Measurements from ENCODE around the gene MAGEA3. TPM values are rescaled to one million over a fixed set of nuclear protein-coding genes. Genes with fewer than 3 reads are reported as not detected.
"Not testable (repeated sequence)": the region's sequence is repeated elsewhere in the genome, so short reads cannot be mapped to it uniquely, and the experiment has no call there.

MAGEA3 gene
- polyA plus RNA-seq, 3 donors from 2014 or later = not detected

DNA sequence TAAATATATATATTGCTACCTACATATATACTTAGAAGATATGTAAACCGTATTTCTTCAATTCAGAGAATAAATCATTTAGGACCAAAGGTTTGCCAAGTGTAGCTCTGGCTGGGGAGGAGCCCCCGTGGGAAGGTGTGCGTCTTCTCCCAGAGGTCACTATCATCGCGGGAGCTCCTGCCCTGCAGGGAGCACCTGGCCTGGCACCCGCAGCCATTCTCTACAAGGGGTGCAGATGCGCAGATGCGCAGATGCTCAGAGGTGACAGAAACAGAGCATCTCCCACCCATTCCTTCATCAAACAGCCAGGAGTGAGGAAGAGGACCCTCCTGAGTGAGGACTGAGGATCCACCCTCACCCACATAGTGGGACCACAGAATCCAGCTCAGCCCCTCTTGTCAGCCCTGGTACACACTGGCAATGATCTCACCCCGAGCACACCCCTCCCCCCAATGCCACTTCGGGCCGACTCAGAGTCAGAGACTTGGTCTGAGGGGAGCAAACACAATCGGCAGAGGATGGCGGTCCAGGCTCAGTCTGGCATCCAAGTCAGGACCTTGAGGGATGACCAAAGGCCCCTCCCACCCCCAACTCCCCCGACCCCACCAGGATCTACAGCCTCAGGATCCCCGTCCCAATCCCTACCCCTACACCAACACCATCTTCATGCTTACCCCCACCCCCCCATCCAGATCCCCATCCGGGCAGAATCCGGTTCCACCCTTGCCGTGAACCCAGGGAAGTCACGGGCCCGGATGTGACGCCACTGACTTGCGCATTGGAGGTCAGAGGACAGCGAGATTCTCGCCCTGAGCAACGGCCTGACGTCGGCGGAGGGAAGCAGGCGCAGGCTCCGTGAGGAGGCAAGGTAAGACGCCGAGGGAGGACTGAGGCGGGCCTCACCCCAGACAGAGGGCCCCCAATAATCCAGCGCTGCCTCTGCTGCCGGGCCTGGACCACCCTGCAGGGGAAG is 15.5 kb downstream of the MAGEA3 start, which contains the start of gene MAGEA2B:
MAGEA2B (plus strand) TSS at position 814 of the 973 bp plus-strand sequence. CDS start 2,479 bp downstream, outside the sequence.
- H3K9me3 Mint-ChIP-seq; H3K27me3 Mint-ChIP-seq (ENCODE audit: low read depth in 3 of 3); DNase-seq; H3K36me3 Mint-ChIP-seq; H3K27ac Mint-ChIP-seq; H3K4me3 Mint-ChIP-seq; H3K4me1 Mint-ChIP-seq: not testable (repeated sequence)

DNA sequence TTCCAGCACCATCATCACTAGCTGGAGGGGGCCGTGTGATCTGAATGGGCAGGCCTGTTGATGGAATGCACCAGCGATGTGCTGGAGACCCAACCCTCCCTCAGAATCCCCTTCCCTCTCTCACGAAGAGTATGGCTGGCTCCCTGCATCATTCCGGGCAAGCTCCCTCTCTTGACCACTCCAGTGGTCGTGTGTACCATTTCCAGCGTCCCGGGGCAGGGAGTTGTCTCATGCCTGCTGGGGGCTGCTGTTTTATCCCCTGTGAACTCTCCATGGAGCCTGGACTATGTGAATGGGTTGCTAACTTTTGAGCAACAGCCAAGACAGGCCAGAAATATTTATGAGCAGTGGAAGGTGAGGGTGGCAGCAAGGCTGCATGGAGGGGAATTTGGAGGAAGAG is 26.8 kb downstream of the MAGEA3 start:
- no peak overlapping the region for H3K4me3 Mint-ChIP-seq

DNA sequence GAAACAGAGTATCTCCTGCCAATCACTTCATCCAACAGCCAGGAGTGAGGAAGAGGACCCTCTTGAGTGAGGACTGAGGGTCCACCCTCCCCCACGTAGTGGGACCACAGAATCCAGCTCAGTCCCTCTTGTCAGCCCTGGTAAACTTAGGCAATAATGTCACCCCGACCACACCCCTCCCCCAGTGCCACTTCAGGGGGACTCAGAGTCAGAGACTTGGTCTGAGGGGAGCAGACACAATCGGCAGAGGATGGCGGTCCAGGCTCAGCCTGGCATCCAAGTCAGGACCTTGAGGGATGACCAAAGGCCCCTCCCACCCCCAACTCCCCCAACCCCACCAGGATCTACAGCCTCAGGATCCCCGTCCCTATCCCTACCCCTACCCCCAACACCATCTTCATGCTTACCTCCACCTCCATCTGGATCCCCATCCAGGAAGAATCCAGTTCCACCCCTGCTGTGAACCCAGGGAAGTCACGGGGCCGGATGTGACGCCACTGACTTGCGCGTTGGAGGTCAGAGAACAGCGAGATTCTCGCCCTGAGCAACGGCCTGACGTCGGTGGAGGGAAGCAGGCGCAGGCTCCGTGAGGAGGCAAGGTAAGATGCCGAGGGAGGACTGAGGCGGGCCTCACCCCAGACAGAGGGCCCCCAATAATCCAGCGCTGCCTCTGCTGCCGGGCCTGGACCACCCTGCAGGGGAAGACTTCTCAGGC is 34.8 kb downstream of the MAGEA3 start, which contains the start of the genes CSAG1 and MAGEA12:
CSAG1 (minus strand) TSS at position 461 of the 715 bp plus-strand sequence. CDS start 1,261 bp downstream, outside the sequence.
MAGEA12 (plus strand) TSS at position 497 of the 715 bp plus-strand sequence. CDS start 2,405 bp downstream, outside the sequence.
- no peaks in the 10 kb centered on the region for H3K4me1 Mint-ChIP-seq
- no peak within 1 kb of the TSS for H3K4me3 Mint-ChIP-seq
- H3K27ac Mint-ChIP-seq = no peak within 1 kb of the TSS
- no peak for DNase-seq
- H3K27me3 Mint-ChIP-seq (ENCODE audit: low read depth in 3 of 3) = peaks cover 2 to 3% (median 3%) of the 10 kb centered on the region in 3 donors
- no peaks in the 10 kb centered on the region for H3K9me3 Mint-ChIP-seq
- no peaks in the 10 kb centered on the region for H3K36me3 Mint-ChIP-seq

More for the DNA sequence above, 26.8 kb downstream of the MAGEA3 start:
- DNase-seq = no peak
- no peaks in the 10 kb centered on the region for H3K36me3 Mint-ChIP-seq
- H3K27ac Mint-ChIP-seq = no peak overlapping the region
- no peaks in the 10 kb centered on the region for H3K9me3 Mint-ChIP-seq
- H3K27me3 Mint-ChIP-seq (ENCODE audit: low read depth in 3 of 3) = peaks cover 0 to 16% (median 2%) of the 10 kb centered on the region in 3 donors
- no peaks in the 10 kb centered on the region for H3K4me1 Mint-ChIP-seq

DNA sequence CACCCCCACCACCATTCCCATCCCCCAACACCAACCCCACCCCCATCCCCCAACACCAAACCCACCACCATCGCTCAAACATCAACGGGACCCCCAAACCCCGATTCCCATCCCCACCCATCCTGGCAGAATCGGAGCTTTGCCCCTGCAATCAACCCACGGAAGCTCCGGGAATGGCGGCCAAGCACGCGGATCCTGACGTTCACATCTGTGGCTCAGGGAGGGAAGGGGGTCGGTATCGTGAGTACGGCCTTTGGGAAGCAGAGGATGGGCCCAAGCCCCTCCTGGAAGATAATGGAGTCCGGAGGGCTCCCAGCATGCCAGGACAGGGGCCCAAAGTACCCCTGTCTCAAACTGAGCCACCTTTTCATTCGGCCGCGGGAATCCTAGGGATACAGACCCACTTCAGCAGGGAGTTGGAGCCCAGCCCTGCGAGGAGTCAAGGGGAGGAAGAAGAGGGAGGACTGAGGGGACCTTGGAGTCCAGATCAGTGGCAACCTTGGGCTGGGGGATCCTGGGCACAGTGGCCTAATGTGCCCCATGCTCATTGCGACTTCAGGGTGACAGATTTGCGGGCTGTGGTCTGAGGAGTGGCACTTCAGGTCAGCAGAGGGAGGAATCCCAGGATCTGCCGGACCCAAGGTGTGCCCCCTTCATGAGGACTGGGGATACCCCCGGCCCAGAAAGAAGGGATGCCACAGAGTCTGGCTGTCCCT is 35.7 kb downstream of the MAGEA3 start:
- H3K4me1 Mint-ChIP-seq; H3K4me3 Mint-ChIP-seq; H3K36me3 Mint-ChIP-seq; DNase-seq; H3K9me3 Mint-ChIP-seq; H3K27ac Mint-ChIP-seq; H3K27me3 Mint-ChIP-seq (ENCODE audit: low read depth in 3 of 3): not testable (repeated sequence)

DNA sequence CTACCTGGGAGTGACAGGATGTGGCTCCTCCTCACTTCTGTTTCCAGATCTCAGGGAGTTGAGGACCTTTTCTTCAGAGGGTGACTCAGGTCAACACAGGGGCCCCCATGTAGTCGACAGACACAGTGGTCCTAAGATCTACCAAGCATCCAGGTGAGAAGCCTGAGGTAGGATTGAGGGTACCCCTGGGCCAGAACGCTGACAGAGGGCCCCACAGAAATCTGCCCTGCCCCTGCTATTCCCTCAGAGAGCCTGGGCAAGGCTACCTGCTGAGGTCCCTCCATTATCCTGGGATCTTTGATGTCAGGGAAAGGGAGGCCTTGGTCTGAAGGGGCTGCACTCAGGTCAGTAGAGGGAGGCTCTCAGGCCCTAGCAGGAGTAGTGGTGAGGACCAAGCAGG is 36.5 kb downstream of the MAGEA3 start:
- Mint-ChIP-seq H3K9me3 (no peaks in the 10 kb centered on the region), H3K27ac (no peak overlapping the region), H3K36me3 (no peaks in the 10 kb centered on the region), H3K27me3 (ENCODE audit: low read depth in 3 of 3) (peaks cover 0 to 3% (median 2%) of the 10 kb centered on the region in 3 donors), H3K4me3 (no peak overlapping the region), H3K4me1 (no peaks in the 10 kb centered on the region)
- DNase-seq = no peak

DNA sequence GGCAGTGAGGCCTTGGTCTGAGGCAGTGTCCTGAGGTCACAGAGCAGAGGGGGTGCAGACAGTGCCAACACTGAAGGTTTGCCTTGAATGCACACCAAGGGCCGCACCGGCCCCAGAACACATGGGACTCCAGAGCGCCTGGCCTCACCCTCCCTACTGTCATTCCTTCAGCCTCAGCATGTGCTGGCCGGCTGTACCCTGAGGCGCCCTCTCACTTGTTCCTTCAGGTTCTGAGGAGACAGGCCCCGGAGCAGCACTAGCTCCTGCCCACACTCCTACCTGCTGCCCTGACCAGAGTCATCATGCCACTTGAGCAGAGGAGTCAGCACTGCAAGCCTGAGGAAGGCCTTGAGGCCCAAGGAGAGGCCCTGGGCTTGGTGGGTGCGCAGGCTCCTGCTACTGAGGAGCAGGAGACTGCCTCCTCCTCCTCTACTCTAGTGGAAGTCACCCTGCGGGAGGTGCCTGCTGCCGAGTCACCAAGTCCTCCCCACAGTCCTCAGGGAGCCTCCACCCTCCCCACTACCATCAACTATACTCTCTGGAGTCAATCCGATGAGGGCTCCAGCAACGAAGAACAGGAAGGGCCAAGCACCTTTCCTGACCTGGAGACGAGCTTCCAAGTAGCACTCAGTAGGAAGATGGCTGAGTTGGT is 37.4 kb downstream of the MAGEA3 start:
- Mint-ChIP-seq H3K4me1 (no peaks in the 10 kb centered on the region), H3K4me3 (no peak overlapping the region), H3K36me3 (no peaks in the 10 kb centered on the region), H3K9me3 (no peaks in the 10 kb centered on the region), H3K27ac (no peak overlapping the region), H3K27me3 (ENCODE audit: low read depth in 3 of 3) (peaks cover 0 to 3% (median 2%) of the 10 kb centered on the region in 3 donors)
- no peak for DNase-seq

DNA sequence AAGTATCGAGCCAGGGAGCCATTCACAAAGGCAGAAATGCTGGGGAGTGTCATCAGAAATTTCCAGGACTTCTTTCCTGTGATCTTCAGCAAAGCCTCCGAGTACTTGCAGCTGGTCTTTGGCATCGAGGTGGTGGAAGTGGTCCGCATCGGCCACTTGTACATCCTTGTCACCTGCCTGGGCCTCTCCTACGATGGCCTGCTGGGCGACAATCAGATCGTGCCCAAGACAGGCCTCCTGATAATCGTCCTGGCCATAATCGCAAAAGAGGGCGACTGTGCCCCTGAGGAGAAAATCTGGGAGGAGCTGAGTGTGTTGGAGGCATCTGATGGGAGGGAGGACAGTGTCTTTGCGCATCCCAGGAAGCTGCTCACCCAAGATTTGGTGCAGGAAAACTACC is 37.9 kb downstream of the MAGEA3 start:
- not testable (repeated sequence) for H3K36me3 Mint-ChIP-seq; H3K9me3 Mint-ChIP-seq; H3K4me3 Mint-ChIP-seq; H3K4me1 Mint-ChIP-seq; DNase-seq; H3K27ac Mint-ChIP-seq; H3K27me3 Mint-ChIP-seq (ENCODE audit: low read depth in 3 of 3)

DNA sequence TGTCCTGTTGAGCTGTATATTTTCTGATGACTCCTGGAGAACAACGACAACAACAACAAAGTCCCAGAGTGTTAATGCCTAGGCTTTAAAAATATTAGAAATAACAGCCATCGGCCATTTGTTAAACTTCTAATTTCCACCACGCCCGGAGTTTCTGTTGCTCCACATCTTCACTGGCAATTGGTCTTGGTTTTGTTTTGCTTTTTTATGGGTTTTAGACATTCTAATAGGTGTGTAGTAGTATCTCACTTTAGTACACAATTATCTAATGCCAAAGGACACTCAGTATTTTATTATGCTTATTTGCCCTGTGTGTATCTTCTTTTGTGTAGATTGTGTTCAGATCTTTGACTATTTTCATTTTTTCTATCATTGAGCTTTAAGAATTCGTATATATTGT is 40.0 kb downstream of the MAGEA3 start:
- no peaks in the 10 kb centered on the region for H3K9me3 Mint-ChIP-seq
- H3K27ac Mint-ChIP-seq = no peak overlapping the region
- H3K27me3 Mint-ChIP-seq (ENCODE audit: low read depth in 3 of 3) = peaks cover 0 to 4% (median 2%) of the 10 kb centered on the region in 3 donors
- H3K36me3 Mint-ChIP-seq = no peaks in the 10 kb centered on the region
- H3K4me3 Mint-ChIP-seq = no peak overlapping the region
- no peaks in the 10 kb centered on the region for H3K4me1 Mint-ChIP-seq
- DNase-seq = no peak

Other genes with a start within 250 kb of the MAGEA3 start
- gene GABRA3, start 247.5 kb upstream of the MAGEA3 start, polyA plus RNA-seq = not detected
- not detected for gene GABRQ, start 60.9 kb upstream of the MAGEA3 start, polyA plus RNA-seq
- not detected for gene CSAG2, start 10.5 kb downstream of the MAGEA3 start, polyA plus RNA-seq
- gene MAGEA2B, start 15.8 kb downstream of the MAGEA3 start, polyA plus RNA-seq = not detected
- gene CSAG1, start 34.9 kb downstream of the MAGEA3 start, polyA plus RNA-seq = not detected
- not detected for gene MAGEA12, start 35.0 kb downstream of the MAGEA3 start, polyA plus RNA-seq
- not detected for gene MAGEA2, start 55.0 kb downstream of the MAGEA3 start, polyA plus RNA-seq
- not detected for gene CSAG3, start 60.4 kb downstream of the MAGEA3 start, polyA plus RNA-seq
- gene MAGEA6, start 70.9 kb downstream of the MAGEA3 start, polyA plus RNA-seq = not detected
- gene CETN2, start 132.0 kb downstream of the MAGEA3 start, polyA plus RNA-seq = 10 to 100 TPM; 31.6 to 45.7 (median 33.4) TPM
- 10 to 100 TPM; 16.5 to 44.8 (median 20.2) TPM for gene NSDHL, start 132.3 kb downstream of the MAGEA3 start, polyA plus RNA-seq
- gene ZNF185, start 199.3 kb downstream of the MAGEA3 start, polyA plus RNA-seq = 1 to 10 TPM; 3.2 to 6.2 (median 3.4) TPM